Suprapubic skin (tissue), 4 donors: ENCODE results near the gene DTD1. TPM values are rescaled to one million over a fixed set of nuclear protein-coding genes. Genes with fewer than 3 reads are reported as not detected.

Experiments used
- DNase-seq, 2 donors: peaks; one replicate each; pipeline ENCODE4 v3.0.0-alpha.2; 2019; ENCODE audit warnings: low spot score in 2 of 2
- H3K27ac ChIP-seq: fragments of 200-600 bp; sonication (generic); one replicate; pipeline ENCODE4 v1.5.1; 2019
- H3K27me3 ChIP-seq: fragments of 200-600 bp; sonication (generic); one replicate; pipeline ENCODE4 v1.5.1; 2019
- H3K36me3 ChIP-seq: fragments of 200-600 bp; sonication (generic); one replicate; pipeline ENCODE4 v1.5.1; 2019
- H3K4me1 ChIP-seq: fragments of 200-600 bp; sonication (generic); one replicate; pipeline ENCODE4 v1.5.1; 2019
- H3K4me3 ChIP-seq: fragments of 200-600 bp; sonication (generic); one replicate; pipeline ENCODE4 v1.5.1; 2019; ENCODE audit warnings: mild to moderate bottlenecking
- H3K9me3 ChIP-seq: fragments of 200-600 bp; sonication (generic); one replicate; pipeline ENCODE4 v1.5.1; 2019
- EP300 ChIP-seq: sonication (generic); formaldehyde crosslinking; IDR thresholded peaks from one replicate; pipeline ENCODE4 v1.6.1; 2017; ENCODE audit warnings: antibody characterized with exemption
- POLR2A ChIP-seq, 2 donors: fragments of 450-650 bp; IDR thresholded peaks; one replicate each; pipeline ENCODE4 v1.6.1; 2017; ENCODE audit warnings: antibody characterized with exemption in 2 of 2, mild to moderate bottlenecking in 2 of 2, moderate library complexity in 2 of 2
- POLR2AphosphoS5 ChIP-seq, 3 donors: sonication (generic); formaldehyde crosslinking; IDR thresholded peaks; one replicate each; pipeline ENCODE4 v1.6.1; 2017; ENCODE audit warnings: antibody characterized with exemption in 3 of 3
- WGBS: methylation state at CpG from one replicate; pipeline ENCODE4 v1.1.5; 2018; 5-methylcytosine and 5-hydroxymethylcytosine counted together
- total RNA-seq, 4 donors: library from RNA; depleted of rRNA; stranded (reverse); fragments of >200 nt; gene quantifications; one replicate each; pipeline ENCODE4 v1.1.0, GENCODE V29; 2016
- TF ChIP-seq, protein P1 (sequence below), 2 donors: fragments of 200-600 bp in 1 of 2; fragments of 450-650 bp in 1 of 2; sonication (generic) in 1 of 2; IDR thresholded peaks; one replicate each; pipeline ENCODE4 v1.5.1; 2016 to 2019; ENCODE audit warnings: antibody characterized with exemption in 2 of 2, mild to moderate bottlenecking in 1 of 2, moderate library complexity in 1 of 2

Gene DTD1
- total RNA-seq, 4 donors from 2014 or later, result 22.5 to 33.2 (median 27.0) TPM

DNA sequence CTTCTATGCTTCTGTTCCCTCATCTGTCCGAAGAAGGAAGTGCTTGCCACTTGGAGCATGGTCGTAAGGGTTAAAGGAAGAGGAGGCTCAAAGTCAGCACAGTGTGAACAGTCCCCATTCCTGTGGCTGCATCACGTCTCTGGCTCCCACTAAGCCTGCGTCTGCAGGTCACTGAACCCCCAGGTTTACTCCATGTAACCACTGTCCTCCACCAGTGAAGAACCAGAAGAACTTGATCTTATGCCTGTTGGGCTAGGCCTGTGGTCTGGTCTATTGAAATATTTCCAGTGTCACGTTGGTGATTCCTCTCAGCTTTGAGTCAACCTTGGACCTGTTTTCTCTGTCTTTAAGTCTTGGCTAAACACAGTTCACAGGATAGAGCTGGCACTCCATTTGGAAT lies 179.8 kb downstream of the DTD1 start:
- no peaks in the 10 kb centered on the region for H3K27me3 ChIP-seq
- WGBS, result 66% methylated on average over 5 of the region's 5 CpGs
- DNase-seq, result no peak
- no peaks in the 10 kb centered on the region for H3K9me3 ChIP-seq
- H3K4me3 ChIP-seq, result no peak overlapping the region
- no peak for TF ChIP-seq POLR2A (IDR thresholded peaks at IDR 0.05)
- TF ChIP-seq, protein P1, sequence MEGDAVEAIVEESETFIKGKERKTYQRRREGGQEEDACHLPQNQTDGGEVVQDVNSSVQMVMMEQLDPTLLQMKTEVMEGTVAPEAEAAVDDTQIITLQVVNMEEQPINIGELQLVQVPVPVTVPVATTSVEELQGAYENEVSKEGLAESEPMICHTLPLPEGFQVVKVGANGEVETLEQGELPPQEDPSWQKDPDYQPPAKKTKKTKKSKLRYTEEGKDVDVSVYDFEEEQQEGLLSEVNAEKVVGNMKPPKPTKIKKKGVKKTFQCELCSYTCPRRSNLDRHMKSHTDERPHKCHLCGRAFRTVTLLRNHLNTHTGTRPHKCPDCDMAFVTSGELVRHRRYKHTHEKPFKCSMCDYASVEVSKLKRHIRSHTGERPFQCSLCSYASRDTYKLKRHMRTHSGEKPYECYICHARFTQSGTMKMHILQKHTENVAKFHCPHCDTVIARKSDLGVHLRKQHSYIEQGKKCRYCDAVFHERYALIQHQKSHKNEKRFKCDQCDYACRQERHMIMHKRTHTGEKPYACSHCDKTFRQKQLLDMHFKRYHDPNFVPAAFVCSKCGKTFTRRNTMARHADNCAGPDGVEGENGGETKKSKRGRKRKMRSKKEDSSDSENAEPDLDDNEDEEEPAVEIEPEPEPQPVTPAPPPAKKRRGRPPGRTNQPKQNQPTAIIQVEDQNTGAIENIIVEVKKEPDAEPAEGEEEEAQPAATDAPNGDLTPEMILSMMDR (IDR thresholded peaks at IDR 0.05), result no peak
- TF ChIP-seq EP300, result no peak
- TF ChIP-seq POLR2AphosphoS5 (IDR thresholded peaks at IDR 0.05), result no peak
- peaks cover 10% of the 10 kb centered on the region for H3K36me3 ChIP-seq
- no peak overlapping the region for H3K27ac ChIP-seq
- no peaks in the 10 kb centered on the region for H3K4me1 ChIP-seq

DNA sequence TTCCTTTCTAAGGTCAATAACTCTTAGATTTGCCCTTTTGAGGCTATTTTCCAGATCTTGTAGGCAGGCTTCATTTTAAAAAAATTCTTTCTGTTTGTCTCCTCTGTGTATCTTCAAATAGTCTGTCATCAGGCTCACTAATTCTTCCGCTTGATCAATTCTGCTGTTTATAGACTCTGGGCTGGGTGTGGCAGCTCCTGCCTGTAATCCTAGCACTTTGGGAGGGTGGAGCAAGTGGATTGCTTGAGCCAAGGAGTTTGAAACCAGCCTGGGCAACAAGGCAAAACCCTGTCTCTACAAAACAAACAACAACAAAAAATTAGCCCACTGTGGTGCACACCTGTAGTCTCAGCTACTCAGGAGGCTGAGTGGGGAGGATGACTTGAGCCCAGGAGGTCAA lies 185.7 kb downstream of the DTD1 start:
- H3K27ac ChIP-seq, result no peak overlapping the region
- TF ChIP-seq POLR2AphosphoS5 (IDR thresholded peaks at IDR 0.05), result no peak
- no peak for TF ChIP-seq POLR2A (IDR thresholded peaks at IDR 0.05)
- TF ChIP-seq, protein P1 (IDR thresholded peaks at IDR 0.05), result no peak
- TF ChIP-seq EP300, result no peak

DNA sequence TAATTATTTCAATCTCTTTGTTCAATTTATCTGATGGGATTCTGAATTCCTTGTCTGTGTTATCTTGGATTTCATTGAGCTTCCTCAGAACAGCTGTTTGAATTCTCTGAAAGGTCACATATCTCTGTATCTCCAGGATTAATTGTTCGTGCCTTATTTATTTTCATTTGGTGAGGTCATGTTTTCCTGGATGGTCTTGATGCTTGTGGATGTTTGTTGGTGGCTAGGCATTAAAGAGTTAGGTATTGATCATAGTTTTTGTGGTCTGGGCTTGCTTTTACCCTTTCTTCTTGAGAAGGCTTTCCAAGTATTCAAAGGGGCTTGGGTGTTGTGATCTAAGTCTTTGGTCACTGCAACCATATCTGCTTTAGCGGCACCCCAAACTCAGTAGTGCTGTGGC lies 186.4 kb downstream of the DTD1 start:
- Histone ChIP-seq H3K4me1 (no peaks in the 10 kb centered on the region), H3K4me3 (no peak overlapping the region), H3K9me3 (no peaks in the 10 kb centered on the region), H3K27ac (no peak overlapping the region), H3K27me3 (no peaks in the 10 kb centered on the region), H3K36me3 (no peaks in the 10 kb centered on the region)
- 83% methylated on average over 2 of the region's 2 CpGs for WGBS
- DNase-seq, result no peak
- no peak for TF ChIP-seq POLR2AphosphoS5 (IDR thresholded peaks at IDR 0.05)
- TF ChIP-seq POLR2A (IDR thresholded peaks at IDR 0.05), result no peak
- no peak for TF ChIP-seq EP300
- TF ChIP-seq, protein P1 (IDR thresholded peaks at IDR 0.05), result no peak

More for the DNA sequence above, 185.7 kb downstream of the DTD1 start:
- WGBS, result 56% methylated on average over 1 of the region's 1 CpG
- Histone ChIP-seq H3K36me3 (no peaks in the 10 kb centered on the region), H3K27me3 (no peaks in the 10 kb centered on the region), H3K9me3 (no peaks in the 10 kb centered on the region), H3K4me3 (no peak overlapping the region), H3K4me1 (no peaks in the 10 kb centered on the region)
- DNase-seq, result no peak

DNA sequence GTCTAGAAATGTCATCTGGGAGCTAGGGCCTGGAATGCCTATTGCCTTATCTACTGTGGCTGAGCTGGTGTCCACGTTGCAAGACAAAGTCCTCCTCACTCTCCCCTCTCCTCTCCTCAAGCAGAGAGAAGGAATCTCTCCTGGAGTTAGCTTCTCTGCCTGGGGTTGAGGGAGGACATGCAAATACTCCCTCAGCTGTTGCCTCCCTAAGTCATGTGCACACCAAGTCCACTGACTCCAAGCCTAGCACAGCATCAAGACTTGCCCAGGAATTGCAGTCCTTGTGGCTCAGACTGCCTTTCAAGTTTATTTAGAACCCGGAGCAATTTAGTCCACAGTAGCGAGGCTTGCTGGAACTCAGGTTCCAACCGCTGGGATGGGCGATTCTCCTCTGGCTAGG lies 187.8 kb downstream of the DTD1 start:
- Histone ChIP-seq H3K9me3 (no peaks in the 10 kb centered on the region), H3K27ac (no peak overlapping the region), H3K27me3 (no peaks in the 10 kb centered on the region), H3K4me3 (no peak overlapping the region), H3K4me1 (no peaks in the 10 kb centered on the region), H3K36me3 (no peaks in the 10 kb centered on the region)
- WGBS, result 86% methylated on average over 5 of the region's 5 CpGs
- DNase-seq, result no peak
- TF ChIP-seq, protein P1 (IDR thresholded peaks at IDR 0.05), result no peak
- TF ChIP-seq POLR2AphosphoS5 (IDR thresholded peaks at IDR 0.05), result no peak

DNA sequence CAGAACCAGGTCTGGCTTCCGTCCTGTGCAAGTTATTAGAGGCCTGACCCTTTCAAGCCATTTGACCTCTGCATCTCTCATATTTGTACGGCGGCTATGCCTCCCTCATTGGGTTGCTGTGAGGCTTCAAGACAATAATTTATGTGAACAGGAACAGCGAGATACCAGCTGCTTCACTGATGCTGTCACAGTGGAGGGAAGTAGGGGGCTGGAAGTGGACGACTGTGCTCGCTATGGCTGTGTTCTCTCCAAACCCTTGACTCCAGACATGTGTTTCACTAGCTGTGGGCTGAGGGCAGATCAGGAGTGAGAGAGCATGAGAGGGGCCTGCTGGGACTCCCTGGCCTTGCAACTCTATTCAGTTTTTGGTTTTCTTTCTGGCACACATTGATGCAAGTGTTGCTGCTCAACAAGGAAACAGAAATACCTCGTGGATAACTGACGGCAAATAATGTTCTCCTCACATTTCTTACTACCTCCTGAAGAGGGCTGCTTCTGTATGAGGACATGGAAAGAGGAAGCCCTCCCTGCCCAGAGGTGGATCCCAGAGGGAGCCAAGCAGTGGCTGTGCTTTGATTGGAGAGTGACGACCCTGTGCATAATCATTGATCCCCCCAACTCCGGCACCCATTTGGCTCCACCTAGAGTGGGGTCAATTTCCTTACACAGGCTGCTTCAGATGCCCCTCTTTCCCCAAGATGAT lies 191.0 kb downstream of the DTD1 start:
- Histone ChIP-seq H3K27me3 (no peaks in the 10 kb centered on the region), H3K27ac (no peak overlapping the region), H3K36me3 (no peaks in the 10 kb centered on the region), H3K9me3 (no peaks in the 10 kb centered on the region), H3K4me1 (no peaks in the 10 kb centered on the region), H3K4me3 (no peak overlapping the region)
- TF ChIP-seq, protein P1 (IDR thresholded peaks at IDR 0.05), result no peak
- TF ChIP-seq POLR2AphosphoS5 (IDR thresholded peaks at IDR 0.05) (no peak), POLR2A (IDR thresholded peaks at IDR 0.05) (no peak), EP300 (no peak)
- WGBS, result 65% methylated on average over 10 of the region's 10 CpGs
- DNase-seq, result no peak
